Epithelial cell of esophagus (primary cell): ENCODE results near the gene SLC2A10.

Experiments
- DNase-seq: peaks from one replicate; pipeline ENCODE4 v3.0.0; 2010; ENCODE audit warnings: low read depth
- H3K4me3 ChIP-seq: 2 replicates; pipeline ENCODE4 v1.5.1; 2011; ENCODE audit warnings: mild to moderate bottlenecking, low read length, control low read depth
- TF ChIP-seq, protein P1 (sequence below): IDR thresholded peaks from 2 replicates; pipeline ENCODE4 v1.5.1; 2011; ENCODE audit warnings: low read depth, mild to moderate bottlenecking, low read length, control low read depth, inconsistent platforms; ENCODE audit not compliant: insufficient read depth; ENCODE audit errors: missing control alignments

SLC2A10 gene

DNA sequence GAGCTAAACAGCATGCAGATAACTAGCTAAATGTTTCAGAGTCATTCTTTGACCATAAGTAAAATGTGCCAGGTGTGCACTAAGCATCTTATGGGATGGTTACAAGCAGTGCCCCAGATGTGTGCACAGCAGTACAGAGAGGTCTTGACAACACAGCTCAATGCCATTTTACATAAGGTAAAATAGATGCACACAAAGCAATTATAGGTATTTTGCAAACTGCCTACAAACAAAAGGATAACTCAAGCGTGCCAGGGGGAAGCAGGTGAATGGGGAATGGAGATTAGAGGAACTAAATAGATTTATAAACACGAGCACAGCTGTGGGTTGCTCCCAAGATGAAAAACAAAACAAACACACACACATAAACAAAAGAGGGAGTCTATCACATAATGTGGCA lies 64.8 kb downstream of the SLC2A10 start:
- no peak for DNase-seq
- no peak overlapping the region for H3K4me3 ChIP-seq
- TF ChIP-seq, protein P1, sequence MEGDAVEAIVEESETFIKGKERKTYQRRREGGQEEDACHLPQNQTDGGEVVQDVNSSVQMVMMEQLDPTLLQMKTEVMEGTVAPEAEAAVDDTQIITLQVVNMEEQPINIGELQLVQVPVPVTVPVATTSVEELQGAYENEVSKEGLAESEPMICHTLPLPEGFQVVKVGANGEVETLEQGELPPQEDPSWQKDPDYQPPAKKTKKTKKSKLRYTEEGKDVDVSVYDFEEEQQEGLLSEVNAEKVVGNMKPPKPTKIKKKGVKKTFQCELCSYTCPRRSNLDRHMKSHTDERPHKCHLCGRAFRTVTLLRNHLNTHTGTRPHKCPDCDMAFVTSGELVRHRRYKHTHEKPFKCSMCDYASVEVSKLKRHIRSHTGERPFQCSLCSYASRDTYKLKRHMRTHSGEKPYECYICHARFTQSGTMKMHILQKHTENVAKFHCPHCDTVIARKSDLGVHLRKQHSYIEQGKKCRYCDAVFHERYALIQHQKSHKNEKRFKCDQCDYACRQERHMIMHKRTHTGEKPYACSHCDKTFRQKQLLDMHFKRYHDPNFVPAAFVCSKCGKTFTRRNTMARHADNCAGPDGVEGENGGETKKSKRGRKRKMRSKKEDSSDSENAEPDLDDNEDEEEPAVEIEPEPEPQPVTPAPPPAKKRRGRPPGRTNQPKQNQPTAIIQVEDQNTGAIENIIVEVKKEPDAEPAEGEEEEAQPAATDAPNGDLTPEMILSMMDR: no peak

DNA sequence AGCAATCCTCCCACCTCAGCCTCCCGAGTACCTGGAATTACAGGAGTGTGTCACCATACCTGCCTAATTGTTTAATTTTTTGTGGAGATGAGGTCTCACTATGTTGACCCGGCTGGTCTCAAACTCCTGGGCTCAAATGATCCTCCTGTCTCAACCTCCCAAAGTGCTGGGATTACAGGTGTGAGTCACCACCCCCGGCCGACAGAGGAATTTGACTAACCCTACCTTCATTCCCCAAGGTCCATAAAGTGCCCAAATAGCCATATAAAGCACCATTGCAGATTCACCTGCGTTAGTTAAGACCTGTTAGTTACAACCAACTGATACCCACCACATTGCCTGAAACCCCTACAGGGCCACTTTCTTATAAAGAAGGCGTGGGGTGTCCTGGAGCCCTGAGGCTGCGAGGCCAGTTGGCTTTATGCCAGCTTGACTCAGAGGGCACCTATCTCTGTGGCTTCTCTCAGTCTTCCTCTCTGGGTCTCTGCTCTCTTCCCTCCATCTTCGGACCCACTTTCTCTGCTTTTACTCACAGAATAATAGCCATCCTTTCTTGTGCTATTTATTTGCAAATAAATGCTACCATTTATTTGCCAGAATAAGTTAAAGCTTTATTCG lies 65.6 kb downstream of the SLC2A10 start:
- peak; percentile 5 for DNase-seq
- TF ChIP-seq, protein P1: no peak
- H3K4me3 ChIP-seq: no peak overlapping the region

GRCh38 chr20:46775806-46776205 lies 66.4 kb downstream of the SLC2A10 start:
- no peak for DNase-seq
- no peak overlapping the region for H3K4me3 ChIP-seq
- TF ChIP-seq, protein P1: no peak

DNA sequence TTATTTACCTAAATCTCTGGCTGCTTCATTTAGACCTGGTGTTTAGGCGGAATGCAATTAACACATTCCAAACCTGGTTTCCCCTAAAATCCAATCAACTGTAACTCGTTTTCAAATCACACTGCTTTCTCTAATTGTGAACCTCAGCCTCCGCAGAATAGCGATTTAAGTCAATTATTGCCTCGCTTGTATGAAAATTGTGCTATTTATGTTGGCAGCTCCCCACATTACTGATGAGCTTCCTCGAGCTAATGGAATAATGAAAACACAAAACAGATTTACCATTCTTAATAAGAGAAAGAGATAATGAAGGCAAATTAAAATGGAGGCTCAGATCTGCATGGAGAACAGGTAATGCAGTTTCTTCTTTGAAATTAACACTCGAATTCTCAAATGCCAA lies 67.9 kb downstream of the SLC2A10 start:
- DNase-seq: no peak
- TF ChIP-seq, protein P1: no peak
- H3K4me3 ChIP-seq: no peak overlapping the region

GRCh38 chr20:46779831-46780230 lies 70.4 kb downstream of the SLC2A10 start:
- H3K4me3 ChIP-seq: no peak overlapping the region
- DNase-seq: no peak
- TF ChIP-seq, protein P1: no peak

- no peak overlapping the region for H3K4me3 ChIP-seq
- DNase-seq: no peak
- TF ChIP-seq, protein P1: no peak
Measured at GRCh38 chr20:46784436-46785127, 75.1 kb downstream of the SLC2A10 start.
